Neutrophil (primary cell): ENCODE results near the gene TSPAN9.

Experiments used
- H3K27ac ChIP-seq: fragments of 200-600 bp; sonication (generic); 2 replicates; pipeline ENCODE4 v1.5.1; 2016; ENCODE audit warnings: mild to moderate bottlenecking, moderate library complexity
- H3K27me3 ChIP-seq: fragments of 200-600 bp; sonication (generic); 2 replicates; pipeline ENCODE4 v1.6.0; 2016; ENCODE audit warnings: mild to moderate bottlenecking
- H3K36me3 ChIP-seq: fragments of 200-600 bp; sonication (generic); 2 replicates; pipeline ENCODE4 v1.5.1; 2017
- H3K4me1 ChIP-seq, 2 experiments: fragments of 200-600 bp in 1 of 2; sonication (generic) in 1 of 2; 1 replicate in 1 of 2; 2 replicates in 1 of 2; pipeline versions ENCODE4 v1.5.1 to v1.6.1; 2013 to 2016; ENCODE audit warnings: low read depth in 1 of 2, low read length in 1 of 2, mild to moderate bottlenecking in 1 of 2, moderate library complexity in 1 of 2; ENCODE audit not compliant: control insufficient read depth in 1 of 2, insufficient read depth in 1 of 2
- H3K4me3 ChIP-seq, 2 experiments: fragments of 200-600 bp in 1 of 2; sonication (generic) in 1 of 2; 1 replicate in 1 of 2; 2 replicates in 1 of 2; pipeline ENCODE4 v1.5.1; 2013 to 2016; ENCODE audit warnings: low read depth in 1 of 2, low read length in 1 of 2, mild to moderate bottlenecking in 1 of 2, moderate library complexity in 1 of 2
- H3K9me3 ChIP-seq: fragments of 200-600 bp; sonication (generic); 2 replicates; pipeline ENCODE4 v1.5.1; 2016
- TF ChIP-seq, protein P1 (sequence below): fragments of 200-600 bp; sonication (generic); IDR thresholded peaks from 2 replicates; pipeline ENCODE4 v1.5.1; 2016; ENCODE audit warnings: antibody characterized with exemption

The TSPAN9 gene

GRCh38 chr12:3033539-3033867, 43.7 kb upstream of the TSPAN9 start:
- H3K36me3 ChIP-seq: no peaks in the 10 kb centered on the region
- H3K27ac ChIP-seq: no peak overlapping the region
- H3K4me3 ChIP-seq: no peak overlapping the region
- H3K4me1 ChIP-seq: no peaks in the 10 kb centered on the region
- no peaks in the 10 kb centered on the region for H3K27me3 ChIP-seq
- TF ChIP-seq, protein P1, sequence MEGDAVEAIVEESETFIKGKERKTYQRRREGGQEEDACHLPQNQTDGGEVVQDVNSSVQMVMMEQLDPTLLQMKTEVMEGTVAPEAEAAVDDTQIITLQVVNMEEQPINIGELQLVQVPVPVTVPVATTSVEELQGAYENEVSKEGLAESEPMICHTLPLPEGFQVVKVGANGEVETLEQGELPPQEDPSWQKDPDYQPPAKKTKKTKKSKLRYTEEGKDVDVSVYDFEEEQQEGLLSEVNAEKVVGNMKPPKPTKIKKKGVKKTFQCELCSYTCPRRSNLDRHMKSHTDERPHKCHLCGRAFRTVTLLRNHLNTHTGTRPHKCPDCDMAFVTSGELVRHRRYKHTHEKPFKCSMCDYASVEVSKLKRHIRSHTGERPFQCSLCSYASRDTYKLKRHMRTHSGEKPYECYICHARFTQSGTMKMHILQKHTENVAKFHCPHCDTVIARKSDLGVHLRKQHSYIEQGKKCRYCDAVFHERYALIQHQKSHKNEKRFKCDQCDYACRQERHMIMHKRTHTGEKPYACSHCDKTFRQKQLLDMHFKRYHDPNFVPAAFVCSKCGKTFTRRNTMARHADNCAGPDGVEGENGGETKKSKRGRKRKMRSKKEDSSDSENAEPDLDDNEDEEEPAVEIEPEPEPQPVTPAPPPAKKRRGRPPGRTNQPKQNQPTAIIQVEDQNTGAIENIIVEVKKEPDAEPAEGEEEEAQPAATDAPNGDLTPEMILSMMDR: no peak
- no peaks in the 10 kb centered on the region for H3K9me3 ChIP-seq

DNA sequence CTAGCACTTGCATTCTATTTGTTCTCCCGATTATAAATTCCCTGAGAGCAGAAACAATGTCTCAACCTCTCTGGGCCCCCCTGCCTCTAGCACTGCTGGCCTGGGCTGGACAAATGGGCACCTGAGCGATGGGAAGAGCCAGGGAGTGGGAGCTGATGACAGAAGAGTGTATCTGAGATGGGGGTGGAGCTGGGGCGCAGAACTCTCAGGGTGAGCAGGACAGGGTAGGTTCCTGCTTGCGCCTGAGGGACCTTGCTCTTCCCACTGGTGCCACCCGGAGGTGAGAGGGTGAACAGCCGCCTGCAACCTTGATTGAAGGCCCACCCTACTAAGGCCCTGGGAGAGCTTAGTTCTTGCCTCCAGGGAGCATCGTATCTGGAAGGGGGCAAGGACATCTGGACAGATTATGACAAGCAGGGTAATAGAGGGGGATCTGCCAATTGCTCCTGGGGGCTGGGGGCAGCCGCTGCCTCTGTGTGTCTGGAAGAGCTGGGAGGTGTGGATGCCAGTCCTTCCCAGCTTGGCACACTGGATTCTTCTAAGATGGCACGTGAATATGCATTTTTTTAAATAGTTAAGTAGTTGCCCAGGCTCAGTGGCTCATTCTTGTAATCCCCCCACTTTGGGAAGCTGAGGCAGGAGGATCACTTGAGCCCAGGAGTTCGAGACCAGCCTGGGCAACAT, 43.0 kb upstream of the TSPAN9 start:
- H3K9me3 ChIP-seq: no peaks in the 10 kb centered on the region
- TF ChIP-seq, protein P1: no peak
- H3K36me3 ChIP-seq: no peaks in the 10 kb centered on the region
- no peak overlapping the region for H3K27ac ChIP-seq
- H3K4me1 ChIP-seq: no peaks in the 10 kb centered on the region
- H3K27me3 ChIP-seq: no peaks in the 10 kb centered on the region
- no peak overlapping the region for H3K4me3 ChIP-seq

GRCh38 chr12:3035171-3035570, 42.0 kb upstream of the TSPAN9 start:
- TF ChIP-seq, protein P1: no peak
- Histone ChIP-seq H3K9me3 (no peaks in the 10 kb centered on the region), H3K27ac (no peak overlapping the region), H3K4me3 (no peak overlapping the region), H3K36me3 (no peaks in the 10 kb centered on the region), H3K27me3 (no peaks in the 10 kb centered on the region), H3K4me1 (no peaks in the 10 kb centered on the region)

DNA sequence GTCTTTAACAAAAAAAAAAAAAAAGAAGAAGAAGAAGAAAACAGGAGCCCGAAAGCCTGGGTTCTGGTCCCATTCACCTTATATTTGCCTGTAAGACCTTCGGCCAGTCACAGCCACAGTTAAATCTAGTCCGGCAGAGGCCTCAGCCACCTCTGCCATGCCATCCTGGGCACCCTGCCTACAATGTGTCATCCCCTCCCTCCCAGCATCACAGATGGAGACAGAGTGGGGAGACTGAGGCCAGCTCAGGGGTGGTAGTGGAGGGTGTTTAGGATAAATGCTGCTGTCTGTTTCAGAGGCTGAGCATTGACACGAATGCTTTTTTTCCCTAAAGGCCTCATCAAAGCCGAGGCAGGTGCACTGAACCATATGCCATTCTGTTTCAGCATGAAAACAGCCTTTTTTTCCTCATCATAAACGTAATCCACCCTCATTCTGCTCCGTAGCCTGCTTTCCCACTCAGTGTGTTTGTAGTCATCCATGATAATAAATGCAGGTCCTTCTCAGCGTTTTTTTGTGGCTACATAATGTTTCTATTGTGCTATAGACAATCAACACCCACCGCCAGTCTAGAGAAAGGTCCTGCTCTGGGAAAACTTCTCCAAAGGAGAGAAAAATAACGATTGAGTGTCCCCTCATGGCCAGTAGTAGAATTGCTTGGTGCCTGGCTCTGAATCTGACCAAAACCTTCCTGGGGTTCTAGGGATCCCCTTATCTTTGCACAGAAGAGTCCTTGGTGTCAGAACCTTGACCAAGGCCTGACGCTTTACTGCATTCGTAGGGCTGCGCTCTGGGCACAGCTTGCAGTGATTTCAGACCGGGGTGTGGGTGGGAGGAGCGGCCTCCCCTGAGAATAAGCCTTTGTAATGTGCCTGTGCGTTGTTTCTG, 41.1 kb upstream of the TSPAN9 start:
- Histone ChIP-seq H3K27me3 (no peaks in the 10 kb centered on the region), H3K4me3 (no peak overlapping the region), H3K36me3 (no peaks in the 10 kb centered on the region), H3K4me1 (no peaks in the 10 kb centered on the region), H3K9me3 (no peaks in the 10 kb centered on the region), H3K27ac (no peak overlapping the region)
- TF ChIP-seq, protein P1: no peak

GRCh38 chr12:3036901-3037600, 40.1 kb upstream of the TSPAN9 start:
- TF ChIP-seq, protein P1: no peak
- Histone ChIP-seq H3K27me3 (no peaks in the 10 kb centered on the region), H3K36me3 (no peaks in the 10 kb centered on the region), H3K9me3 (no peaks in the 10 kb centered on the region), H3K27ac (no peak overlapping the region), H3K4me1 (no peaks in the 10 kb centered on the region), H3K4me3 (no peak overlapping the region)
